HepG2 (cell line): ENCODE measurements around the gene METTL22. TPM values are rescaled to one million over a fixed set of nuclear protein-coding genes. Genes with fewer than 3 reads are reported as not detected.

Experiments
- ATAC-seq: fragments of 200-7000 bp; cut with Tn5 transposase; 3 replicates; pipeline ENCODE4 v1.9.1; 2020; ENCODE audit warnings: mild to moderate bottlenecking, moderate library complexity
- BruUV-seq: library from RNA; stranded (reverse); fragments of 400-500 nt; replicated peaks from 2 replicates; lab custom pipeline; 2021; lab: Mats Ljungman, UMichigan
- CTCF ChIA-PET: fragments of 300-600 bp; formaldehyde crosslinking; extraction: SDS; loops from one replicate; lab custom pipeline; 2021; ENCODE audit warnings: low total read pairs, inconsistent platforms, low intra/inter-chr PET ratio; lab: Yijun Ruan, JAX
- POLR2A ChIA-PET: fragments of 350-600 bp; sonication (Branson Sonifier 250); formaldehyde crosslinking; loops from one replicate; lab custom pipeline; 2020; ENCODE audit warnings: antibody characterized with exemption, inconsistent platforms; lab: Yijun Ruan, JAX
- DNase-seq: peaks from one replicate; pipeline ENCODE4 v3.0.0-alpha.2; 2015; ENCODE audit warnings: low spot score
- FAIRE-seq: peaks from 3 replicates; lab custom pipeline; 2011; peaks lifted over from hg19 to GRCh38; lab: Jason Lieb, UNC
- H2AFZ ChIP-seq: one replicate; pipeline ENCODE4 v1.6.1; 2011; ENCODE audit warnings: low read length, inconsistent platforms
- H3K27ac ChIP-seq: fragments of 300-600 bp; 3 replicates; pipeline ENCODE4 v1.8.0; 2011; ENCODE audit warnings: mixed run types, mild to moderate bottlenecking, mixed read lengths, low read length, inconsistent platforms; ENCODE audit not compliant: insufficient read depth; ENCODE audit errors: extremely low read length
- H3K27me3 ChIP-seq, 2 experiments: fragments of 200-600 bp in 1 of 2; 2 replicates in 1 of 2; 3 replicates in 1 of 2; pipeline versions ENCODE4 v1.6.0 to v1.8.0; 2011; ENCODE audit warnings: low read length in 2 of 2, mild to moderate bottlenecking in 2 of 2, moderate library complexity in 2 of 2, inconsistent platforms in 1 of 2; ENCODE audit not compliant: insufficient read depth in 2 of 2, control insufficient read depth in 1 of 2
- H3K36me3 ChIP-seq, 2 experiments: fragments of 200-600 bp in 1 of 2; replicated peaks in 1 of 2; 2 replicates in 1 of 2; 3 replicates in 1 of 2; pipeline versions ENCODE4 v1.5.1 to v1.8.0; 2011; ENCODE audit warnings: low read length in 2 of 2, inconsistent platforms in 1 of 2; ENCODE audit not compliant: insufficient read depth in 2 of 2, control insufficient read depth in 1 of 2
- H3K4me1 ChIP-seq: 2 replicates; pipeline ENCODE4 v1.5.1; 2012; ENCODE audit warnings: low read length, inconsistent platforms; ENCODE audit not compliant: insufficient read depth
- H3K4me2 ChIP-seq: 2 replicates; pipeline ENCODE4 v1.6.0; 2011; ENCODE audit warnings: low read depth, low read length, inconsistent platforms
- H3K4me3 ChIP-seq, 3 experiments: fragments of 200-600 bp in 1 of 3; sonication (generic), shearing (Covaris generic) in 1 of 3; replicated peaks in 1 of 3; 2 replicates each; pipeline ENCODE4 v1.5.1; 2011 to 2016; ENCODE audit warnings: low read length in 3 of 3, inconsistent platforms in 2 of 3, low read depth in 2 of 3, mild to moderate bottlenecking in 2 of 3, control low read depth in 1 of 3, mixed read lengths in 1 of 3; ENCODE audit not compliant: insufficient read depth in 1 of 3
- H3K79me2 ChIP-seq: one replicate; pipeline ENCODE4 v1.6.1; 2011; ENCODE audit warnings: low read length, inconsistent platforms; ENCODE audit not compliant: insufficient read depth
- H3K9ac ChIP-seq: 2 replicates; pipeline ENCODE4 v1.6.0; 2011; ENCODE audit warnings: mild to moderate bottlenecking, low read depth, low read length, inconsistent platforms; ENCODE audit not compliant: insufficient read depth
- H3K9me3 ChIP-seq: 2 replicates; pipeline ENCODE4 v1.5.1; 2012; ENCODE audit warnings: mild to moderate bottlenecking, low read length
- H4K20me1 ChIP-seq: 2 replicates; pipeline ENCODE4 v1.6.0; 2011; ENCODE audit warnings: inconsistent platforms, mild to moderate bottlenecking, low read length, moderate library complexity; ENCODE audit not compliant: insufficient read depth
- CSRNP1 ChIP-seq: sonication (generic); formaldehyde crosslinking; IDR thresholded peaks from 2 replicates; pipeline ENCODE4 v1.8.1; 2023; ENCODE audit warnings: mild to moderate bottlenecking, missing genetic modification reagents
- FOXO4 ChIP-seq: sonication (generic); formaldehyde crosslinking; conservative IDR thresholded peaks from 2 replicates; pipeline ENCODE4 v1.8.1; 2023; ENCODE audit warnings: missing genetic modification reagents
- MAFG ChIP-seq: sonication (generic); formaldehyde crosslinking; IDR thresholded peaks from 2 replicates; pipeline ENCODE4 v1.5.1; 2020; ENCODE audit warnings: mild to moderate bottlenecking, missing genetic modification reagents
- MAZ ChIP-seq, 2 experiments: sonication (generic) in 1 of 2; formaldehyde crosslinking in 1 of 2; IDR thresholded peaks; 2 replicates each; pipeline versions ENCODE4 v1.5.0 to v1.6.1; 2012 to 2020; ENCODE audit warnings: low read depth in 2 of 2, mild to moderate bottlenecking in 2 of 2, borderline replicate concordance in 1 of 2, improper control_type of control experiment in 1 of 2, low read length in 1 of 2, missing genetic modification reagents in 1 of 2, moderate library complexity in 1 of 2
- MXD4 ChIP-seq: IDR thresholded peaks from 2 replicates; pipeline ENCODE4 v1.6.1; 2016; ENCODE audit warnings: mild to moderate bottlenecking, missing biosample characterization, missing genetic modification reagents
- TCF7 ChIP-seq: sonication (generic); IDR thresholded peaks from 2 replicates; pipeline ENCODE4 v1.6.1; 2016; ENCODE audit warnings: antibody characterized with exemption, low read depth
- TFDP2 ChIP-seq: sonication (generic); formaldehyde crosslinking; IDR thresholded peaks from 2 replicates; pipeline ENCODE4 v1.4.0; 2020; ENCODE audit warnings: missing genetic modification reagents
- ZNF333 ChIP-seq: sonication (generic); formaldehyde crosslinking; IDR thresholded peaks from 2 replicates; pipeline ENCODE4 v1.4.0; 2020; ENCODE audit warnings: mild to moderate bottlenecking, missing genetic modification reagents, borderline replicate concordance
- ZNF549 ChIP-seq: sonication (generic); formaldehyde crosslinking; IDR thresholded peaks from 2 replicates; pipeline ENCODE4 v1.5.0; 2020; ENCODE audit warnings: missing genetic modification reagents
- ZNF746 ChIP-seq: sonication (generic); formaldehyde crosslinking; IDR thresholded peaks from 2 replicates; pipeline ENCODE4 v1.8.0; 2022; ENCODE audit warnings: mild to moderate bottlenecking, missing genetic modification reagents
- ZNF776 ChIP-seq: sonication (generic); formaldehyde crosslinking; IDR thresholded peaks from 2 replicates; pipeline ENCODE4 v1.4.0; 2020; ENCODE audit warnings: mild to moderate bottlenecking, missing genetic modification reagents
- WGBS: methylation state at CpG from one replicate; pipeline ENCODE4 v1.1.6; 2017; ENCODE audit warnings: low lambda C conversion rate; 5-methylcytosine and 5-hydroxymethylcytosine counted together
- in situ Hi-C: cut with HindIII; loops from 2 replicates; pipeline ENCODE4 v1.10.0; 2017; ENCODE audit warnings: low pct_unique_long_range_greater_than_20kb; ENCODE audit not compliant: extremely low pct_ligation_motif_present
- intact Hi-C: fragments of 100-400 bp; cut with micrococcal nuclease; formaldehyde crosslinking; loops from one replicate; pipeline ENCODE4 v1.10.0; 2022; ENCODE audit not compliant: unreplicated experiment
- polyA plus RNA-seq, 8 experiments: library from polyadenylated mRNA; depleted of rRNA in 3 of 8; stranded (reverse) in 7 of 8; unstranded in 1 of 8; fragments of >200 nt; fragmentation: Illumina TruSeq in 4 of 8; extraction: Trizol in 4 of 8; gene quantifications; 2 replicates each; pipeline versions ENCODE4 v1.2.1 to v1.2.3, GENCODE V29; 2011 to 2016; ENCODE audit warnings: low read depth in 4 of 8, missing spikeins in 1 of 8, mixed read lengths in 1 of 8; ENCODE audit not compliant: insufficient read depth in 1 of 8
- total RNA-seq, 5 experiments: library from RNA; depleted of rRNA; stranded (reverse); fragments of >200 nt; fragmentation: Illumina TruSeq; extraction: Trizol; gene quantifications; 2 replicates each; pipeline ENCODE4 v1.2.3, GENCODE V29; 2016; ENCODE audit warnings: low read depth in 1 of 5

The METTL22 gene
- total and polyA plus RNA-seq, 2 of the 13 experiments (the other 11 are each of a cell fraction or from before 2014, with no cell fraction given) = 36.2 to 94.8 TPM

DNA sequence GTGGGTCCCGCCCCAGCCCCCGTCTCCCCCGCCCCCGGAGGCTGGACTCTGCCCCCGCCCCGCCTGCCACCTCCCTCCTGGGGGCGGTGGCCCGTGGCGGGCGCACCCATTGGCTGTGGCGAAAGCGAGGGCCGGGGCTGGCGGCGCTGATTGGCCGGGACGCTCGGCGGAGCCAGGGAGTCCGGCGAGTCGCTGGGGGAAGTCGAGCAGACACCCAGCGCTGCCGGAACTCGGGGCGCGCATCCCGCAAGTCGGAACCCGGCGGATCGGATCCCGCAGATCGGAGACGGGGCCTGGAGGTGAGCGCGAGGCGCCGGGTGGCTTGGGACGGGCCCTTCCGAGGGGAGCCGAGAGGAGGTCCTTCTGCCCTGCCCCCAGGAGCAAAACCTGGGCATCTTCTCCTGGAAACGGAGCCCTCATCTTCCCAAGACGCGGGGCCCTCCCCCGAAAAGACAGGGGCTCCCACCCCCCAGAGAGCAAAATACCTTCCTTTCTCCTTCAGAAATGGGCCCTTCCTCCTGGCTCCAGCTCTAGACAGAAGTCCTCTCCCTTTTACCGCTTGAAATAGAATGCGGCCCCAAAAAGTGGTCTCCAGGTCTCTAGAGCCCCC lies 53.0 kb downstream of the METTL22 start, which contains the start of gene ABAT (continued):
- TF ChIP-seq ZNF746 (no peak), MAZ (IDR thresholded peaks at IDR 0.05; ENCODE audit: borderline replicate concordance, low read depth, low read length) (peak; percentile 95; the same call in 1 of the 2 replicates), MAZ (CRISPR knock-in tag; IDR thresholded peaks at IDR 0.05; ENCODE audit: low read depth) (peak; percentile 69; the same call in 1 of the 2 replicates)

DNA sequence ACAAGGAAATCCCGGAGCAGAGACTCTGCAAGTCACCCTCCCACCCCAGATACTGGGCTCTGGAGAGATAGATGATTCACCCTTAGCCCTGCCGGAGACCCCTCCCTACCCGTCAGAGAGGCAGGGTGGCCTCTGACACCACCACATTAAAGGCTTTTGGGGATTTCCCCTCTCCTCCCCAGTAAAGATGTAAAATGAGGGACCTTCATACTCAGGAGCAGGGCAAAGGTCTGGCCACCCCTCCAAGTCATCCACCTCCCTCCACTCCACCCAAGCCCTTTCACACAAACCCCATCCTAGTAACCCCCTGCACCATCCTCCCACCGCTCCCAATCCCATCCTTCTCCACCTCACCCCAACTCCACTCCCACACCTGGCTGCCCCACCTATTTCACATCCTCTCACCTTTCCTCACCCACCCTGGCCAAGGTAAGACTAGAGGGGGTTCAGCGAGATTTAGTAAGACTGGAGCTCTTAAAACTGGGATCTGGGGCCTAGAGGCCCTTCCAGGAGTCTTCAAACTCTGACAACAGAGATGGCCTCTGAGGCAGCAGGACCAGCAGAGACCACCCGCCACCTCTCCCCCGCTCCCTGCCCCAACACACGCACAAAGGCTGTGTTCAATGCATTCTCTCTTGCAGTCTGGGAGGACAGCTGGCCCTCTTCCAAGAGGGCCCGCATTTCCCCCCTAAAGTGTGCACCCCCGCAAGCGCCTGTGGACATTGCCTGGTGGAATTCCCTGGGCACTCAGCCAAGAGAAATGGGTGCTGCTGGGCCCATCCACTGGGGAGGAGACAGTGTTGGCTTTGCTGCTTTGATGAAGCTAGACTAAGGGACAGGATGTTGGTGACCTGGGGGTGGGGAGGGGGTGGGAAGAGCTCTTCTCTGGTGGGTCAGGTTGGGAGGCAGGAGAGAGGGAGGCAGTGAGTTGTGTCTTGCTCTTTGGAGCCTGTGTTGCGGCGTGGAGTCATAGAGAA lies 54.0 kb downstream of the METTL22 start:
- DNase-seq = peak; percentile 96
- ChIA-PET CTCF (no interaction called here), POLR2A (interaction anchor here (0.8 to 2.1 kb wide), 8 partner anchors 10 to 416 kb away, joined by 3 to 17 read pairs (median 4); partner anchors contain the start of genes CARHSP1 and HAPSTR1)
- peak overlapping the region; percentile 71 for H3K9ac ChIP-seq
- peak overlapping the region; percentile 39 for H3K27ac ChIP-seq
- no peaks in the 10 kb centered on the region; a peak in 1 of 5 replicates for H3K27me3 ChIP-seq
- peak; percentile 40 for ATAC-seq
- 0 out of 5 replicates have a peak, but pooled peaks cover 0 to 5% of the 10 kb centered on the region in 2 experiments for H3K36me3 ChIP-seq
- no peaks in the 10 kb centered on the region for H3K9me3 ChIP-seq
- H3K4me3 ChIP-seq = peak overlapping the region; percentile 81 to 94 (median 89)
- intact Hi-C loops = loop anchor here (2.0 to 10.0 kb wide), 3 partner anchors 123 to 419 kb away; partner anchors contain the start of gene HAPSTR1
- peak overlapping the region; percentile 89 for H3K4me2 ChIP-seq
- peak; percentile 73 for FAIRE-seq
- H2AFZ ChIP-seq = no peak overlapping the region
- peaks cover 33% of the 10 kb centered on the region for H3K79me2 ChIP-seq
- peaks cover 6% of the 10 kb centered on the region; the same call in 1 of the 2 replicates for H4K20me1 ChIP-seq
- H3K4me1 ChIP-seq = peaks cover 68% of the 10 kb centered on the region
- 5% methylated on average over 13 of the region's 13 CpGs for WGBS
- in situ Hi-C loops = loop anchor here (5.0 kb wide), 1 partner anchor 67 kb away; no protein-coding TSS in a partner anchor
- no TSS peak for BruUV-seq
- no peak for TF ChIP-seq ZNF549 (CRISPR knock-in tag)
- TF ChIP-seq TFDP2 (CRISPR knock-in tag) = no peak
- no peak for TF ChIP-seq ZNF776 (CRISPR knock-in tag)
- TF ChIP-seq MAFG (CRISPR knock-in tag) = no peak
- no peak for TF ChIP-seq FOXO4 (CRISPR knock-in tag)
- no peak for TF ChIP-seq ZNF333 (CRISPR knock-in tag)
- TF ChIP-seq MXD4 = no peak
- peak; percentile 76 for TF ChIP-seq TCF7
- no peak for TF ChIP-seq CSRNP1 (CRISPR knock-in tag)
